Psoas muscle (tissue), 8 donors: Measurements from ENCODE around the gene ARL8A. TPM values are rescaled to one million over a fixed set of nuclear protein-coding genes. Genes with fewer than 3 reads are reported as not detected.
"Not testable (repeated sequence)": the region's sequence is repeated elsewhere in the genome, so short reads cannot be mapped to it uniquely, and the experiment has no call there.

Experiments
- ATAC-seq, 4 donors: fragments of 200-7000 bp; cut with Tn5 transposase; one replicate each; pipeline ENCODE4 v1.9.1; 2020; ENCODE audit warnings: moderate library complexity in 3 of 4, mild to moderate bottlenecking in 2 of 4
- DNase-seq, 2 donors: peaks; one replicate each; pipeline ENCODE4 v3.0.0-alpha.2; 2020
- H3K27ac ChIP-seq: fragments of 200-600 bp; one replicate; pipeline ENCODE4 v1.8.0; 2022
- H3K27me3 ChIP-seq, 3 donors: fragments of 200-600 bp in 1 of 3; one replicate each; pipeline versions ENCODE4 v1.6.1 to v1.8.0; 2013 to 2022; ENCODE audit warnings: low read length in 2 of 3, mild to moderate bottlenecking in 2 of 3, moderate library complexity in 1 of 3; ENCODE audit not compliant: insufficient read depth in 3 of 3
- H3K36me3 ChIP-seq, 2 donors: fragments of 200-600 bp in 1 of 2; one replicate each; pipeline versions ENCODE4 v1.6.1 to v1.8.0; 2013 to 2022; ENCODE audit warnings: low read depth in 1 of 2, mild to moderate bottlenecking in 1 of 2, moderate library complexity in 1 of 2; ENCODE audit not compliant: insufficient read depth in 1 of 2
- H3K4me1 ChIP-seq: fragments of 200-600 bp; one replicate; pipeline ENCODE4 v1.8.0; 2022
- H3K4me3 ChIP-seq: fragments of 200-600 bp; one replicate; pipeline ENCODE4 v1.8.0; 2022; ENCODE audit warnings: mild to moderate bottlenecking
- H3K9me3 ChIP-seq: fragments of 200-600 bp; one replicate; pipeline ENCODE4 v1.8.0; 2022
- CTCF ChIP-seq: fragments of 200-600 bp; IDR thresholded peaks from one replicate; pipeline ENCODE4 v1.8.0; 2022; ENCODE audit warnings: antibody characterized with exemption
- WGBS, 3 donors: extraction: QIAGEN DNeasy Blood & Tissue Kit; methylation state at CpG; one replicate each; pipeline versions ENCODE4 v1.1.6 to v1.1.7; 2013; 5-methylcytosine and 5-hydroxymethylcytosine counted together
- intact Hi-C, 2 donors: fragments of 100-400 bp; cut with DNase I; formaldehyde crosslinking; loops; one replicate each; pipeline versions ENCODE4 v1.11.0 to v1.14.2; 2022
- polyA plus RNA-seq, 3 donors: library from polyadenylated mRNA; stranded (reverse); fragments of 200-250 nt; gene quantifications; one replicate each; pipeline ENCODE4 v1.2.3, GENCODE V29; 2013
- total RNA-seq, 4 donors: library from RNA; stranded (reverse); fragmentation: NEBNext Ultra II Directional in 2 of 4; extraction: Animal tissue kit (Norgen Biotek cat#: 25700) in 2 of 4; gene quantifications; one replicate each; pipeline versions ENCODE4 v1.2.1 to v1.2.4, GENCODE V29; 2021 to 2023
- donor health status: healthy with polysubstance abuse.
- donor health status: DM: no; HTN: no; CAD: no; lungs with moderate emphysema.
- donor health status: Bipolar disorder and iron deficiency.
- donor health status: healthy.
- donor health status: DM: yes; HTN: yes; CAD: no.
- donor health status: DM: no; HTN: no; CAD: no.
- donor health status: DM: no; HTN: no; CAD: no.
- donor health status: DM: yes; HTN: yes; CAD: no.

Gene ARL8A
- total and polyA plus RNA-seq, 7 donors: 26.6 to 70.6 (median 53.1) TPM

DNA sequence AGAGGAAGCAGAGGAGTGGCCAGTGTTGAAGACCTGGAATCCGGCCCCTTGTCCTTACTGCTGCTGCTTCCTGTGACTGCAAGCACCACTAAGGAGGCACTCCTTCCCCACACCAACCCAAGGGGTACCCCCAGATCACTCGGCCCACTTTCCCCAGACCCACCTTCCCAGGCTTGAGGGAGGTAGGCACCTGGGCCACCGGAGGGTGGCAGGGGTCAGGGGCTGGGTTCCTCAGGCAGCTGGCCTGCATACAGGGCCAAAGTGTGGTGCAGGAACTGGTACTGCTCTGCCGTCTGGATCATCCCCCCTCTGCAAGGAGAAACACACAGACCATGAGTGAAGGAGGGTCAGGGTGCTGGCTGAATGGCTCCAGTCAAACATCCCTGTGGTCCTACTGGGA is 3.9 kb upstream of the ARL8A start:
- Histone ChIP-seq H3K27me3 (no peaks in the 10 kb centered on the region), H3K9me3 (no peaks in the 10 kb centered on the region), H3K4me3 (no peak overlapping the region), H3K36me3 (no peaks in the 10 kb centered on the region), H3K4me1 (peaks cover 8% of the 10 kb centered on the region), H3K27ac (no peak overlapping the region)
- TF ChIP-seq CTCF: no peak
- intact Hi-C loops: no loop called here
- 84 to 89% (median 88%) methylated on average over 4 of the region's 4 CpGs for WGBS, 3 donors
- ATAC-seq: no peak
- no peak for DNase-seq

GRCh38 chr1:202146993-202147392 is 2.5 kb upstream of the ARL8A start:
- Histone ChIP-seq H3K4me3 (no peak overlapping the region), H3K36me3 (no peaks in the 10 kb centered on the region), H3K27ac (no peak overlapping the region), H3K27me3 (no peaks in the 10 kb centered on the region), H3K9me3 (no peaks in the 10 kb centered on the region), H3K4me1 (peaks cover 16% of the 10 kb centered on the region)
- 51 to 74% (median 67%) methylated on average over 3 of the region's 3 CpGs for WGBS, 3 donors
- no peak for TF ChIP-seq CTCF
- intact Hi-C loops: no loop called here
- DNase-seq (no peak), ATAC-seq (no peak)

DNA sequence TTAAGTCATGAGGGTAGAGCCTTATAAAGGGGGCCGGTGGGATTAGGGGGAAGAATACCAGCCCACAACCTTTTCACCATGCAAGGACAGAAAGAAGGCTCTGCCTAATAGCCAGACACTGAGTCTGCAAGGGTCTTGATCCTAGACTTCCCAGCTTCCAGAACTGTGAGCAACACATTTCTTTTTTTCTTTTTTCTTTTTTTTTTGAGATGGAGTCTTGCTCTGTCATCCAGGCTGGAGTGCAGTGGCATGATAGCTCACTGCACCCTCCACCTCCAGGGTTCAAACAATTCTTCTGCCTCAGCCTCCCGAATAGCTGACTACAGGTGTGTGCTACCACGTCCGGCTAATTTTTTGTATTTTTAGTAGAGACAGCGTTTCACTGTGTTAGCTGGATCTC is 1.7 kb upstream of the ARL8A start:
- ATAC-seq (no peak), DNase-seq (no peak)
- H3K27me3 ChIP-seq: no peaks in the 10 kb centered on the region
- H3K4me1 ChIP-seq: peaks cover 19% of the 10 kb centered on the region
- no peak overlapping the region for H3K27ac ChIP-seq
- WGBS, 3 donors: 91 to 95% (median 92%) methylated on average over 5 of the region's 5 CpGs
- intact Hi-C loops: no loop called here
- no peaks in the 10 kb centered on the region for H3K36me3 ChIP-seq
- TF ChIP-seq CTCF: no peak
- H3K4me3 ChIP-seq: no peak overlapping the region
- H3K9me3 ChIP-seq: no peaks in the 10 kb centered on the region

- H3K9me3 ChIP-seq, DNase-seq, H3K27me3 ChIP-seq, ATAC-seq, H3K36me3 ChIP-seq, H3K27ac ChIP-seq, H3K4me3 ChIP-seq, intact Hi-C loops: not testable (repeated sequence)
- H3K4me1 ChIP-seq: peaks cover 23% of the 10 kb centered on the region
- WGBS, 3 donors: 95 to 98% (median 96%) methylated on average over 8 of the region's 8 CpGs
Measured at GRCh38 chr1:202145744-202146140, 1.2 kb upstream of the ARL8A start.

- Histone ChIP-seq H3K4me1 (peaks cover 23% of the 10 kb centered on the region), H3K27ac (peak overlapping the region; percentile 92), H3K36me3 (no peaks in the 10 kb centered on the region), H3K4me3 (peak overlapping the region; percentile 97), H3K27me3 (no peaks in the 10 kb centered on the region), H3K9me3 (no peaks in the 10 kb centered on the region)
- no peak for TF ChIP-seq CTCF
- peak in 2 of 4 donors; percentile 8 to 30 for ATAC-seq
- no peak for DNase-seq
- intact Hi-C loops: no loop called here
- WGBS, 3 donors: 9 to 14% (median 12%) methylated on average over 13 of the region's 13 CpGs
Measured at GRCh38 chr1:202145068-202145743, 669 bp upstream of the ARL8A start.
